Measurements from ENCODE around the gene ZNF605.

ZNF605 gene

DNA sequence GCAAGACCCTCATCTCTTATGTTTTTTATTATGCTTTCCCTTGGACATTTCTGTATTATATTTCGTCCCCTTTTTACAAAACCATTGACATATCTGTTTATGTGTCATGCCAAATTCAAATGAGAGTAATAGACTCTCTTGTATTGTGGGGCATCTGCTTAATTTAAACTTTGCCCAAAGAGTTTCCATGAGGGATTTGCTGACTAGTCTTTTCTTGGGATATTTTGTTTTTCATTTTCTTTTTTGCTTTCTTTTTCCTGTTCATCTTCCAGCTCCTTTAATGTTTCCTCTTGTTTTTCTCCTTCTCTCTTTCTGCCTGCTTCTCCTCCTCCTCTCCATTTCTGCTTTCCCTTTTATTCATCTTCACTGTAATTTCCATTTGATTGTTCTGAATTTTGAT, 16.3 kb upstream of the ZNF605 start:
- TF ChIP-seq SIN3A (IDR thresholded peaks at IDR 0.05; ENCODE audit: borderline replicate concordance, insufficient read depth, low read length) (no peak), POLR2AphosphoS5 (IDR thresholded peaks at IDR 0.05; ENCODE audit: low read depth, low read length) (no peak), FOXP2 (optimal IDR thresholded peaks at IDR 0.05; ENCODE audit: borderline replicate concordance, extremely low read depth, extremely low read length, insufficient read depth) (no peak), TAF1 (IDR thresholded peaks at IDR 0.05; ENCODE audit: borderline replicate concordance, insufficient read depth, low read length) (no peak)
- TF ChIP-seq, protein P1, sequence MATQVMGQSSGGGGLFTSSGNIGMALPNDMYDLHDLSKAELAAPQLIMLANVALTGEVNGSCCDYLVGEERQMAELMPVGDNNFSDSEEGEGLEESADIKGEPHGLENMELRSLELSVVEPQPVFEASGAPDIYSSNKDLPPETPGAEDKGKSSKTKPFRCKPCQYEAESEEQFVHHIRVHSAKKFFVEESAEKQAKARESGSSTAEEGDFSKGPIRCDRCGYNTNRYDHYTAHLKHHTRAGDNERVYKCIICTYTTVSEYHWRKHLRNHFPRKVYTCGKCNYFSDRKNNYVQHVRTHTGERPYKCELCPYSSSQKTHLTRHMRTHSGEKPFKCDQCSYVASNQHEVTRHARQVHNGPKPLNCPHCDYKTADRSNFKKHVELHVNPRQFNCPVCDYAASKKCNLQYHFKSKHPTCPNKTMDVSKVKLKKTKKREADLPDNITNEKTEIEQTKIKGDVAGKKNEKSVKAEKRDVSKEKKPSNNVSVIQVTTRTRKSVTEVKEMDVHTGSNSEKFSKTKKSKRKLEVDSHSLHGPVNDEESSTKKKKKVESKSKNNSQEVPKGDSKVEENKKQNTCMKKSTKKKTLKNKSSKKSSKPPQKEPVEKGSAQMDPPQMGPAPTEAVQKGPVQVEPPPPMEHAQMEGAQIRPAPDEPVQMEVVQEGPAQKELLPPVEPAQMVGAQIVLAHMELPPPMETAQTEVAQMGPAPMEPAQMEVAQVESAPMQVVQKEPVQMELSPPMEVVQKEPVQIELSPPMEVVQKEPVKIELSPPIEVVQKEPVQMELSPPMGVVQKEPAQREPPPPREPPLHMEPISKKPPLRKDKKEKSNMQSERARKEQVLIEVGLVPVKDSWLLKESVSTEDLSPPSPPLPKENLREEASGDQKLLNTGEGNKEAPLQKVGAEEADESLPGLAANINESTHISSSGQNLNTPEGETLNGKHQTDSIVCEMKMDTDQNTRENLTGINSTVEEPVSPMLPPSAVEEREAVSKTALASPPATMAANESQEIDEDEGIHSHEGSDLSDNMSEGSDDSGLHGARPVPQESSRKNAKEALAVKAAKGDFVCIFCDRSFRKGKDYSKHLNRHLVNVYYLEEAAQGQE (IDR thresholded peaks at IDR 0.05; ENCODE audit: insufficient read depth in 1 of 2, low read depth in 2 of 2, low read length in 2 of 2), result no peak

GRCh38 chr12:132967736-132968135, 11.6 kb upstream of the ZNF605 start:
- TF ChIP-seq TAF1 (IDR thresholded peaks at IDR 0.05; ENCODE audit: borderline replicate concordance, insufficient read depth, low read length) (no peak), FOXP2 (optimal IDR thresholded peaks at IDR 0.05; ENCODE audit: borderline replicate concordance, extremely low read depth, extremely low read length, insufficient read depth) (no peak), SIN3A (IDR thresholded peaks at IDR 0.05; ENCODE audit: borderline replicate concordance, insufficient read depth, low read length) (no peak), POLR2AphosphoS5 (IDR thresholded peaks at IDR 0.05; ENCODE audit: low read depth, low read length) (no peak)
- TF ChIP-seq, protein P1 (IDR thresholded peaks at IDR 0.05; ENCODE audit: insufficient read depth in 1 of 2, low read depth in 2 of 2, low read length in 2 of 2), result no peak

DNA sequence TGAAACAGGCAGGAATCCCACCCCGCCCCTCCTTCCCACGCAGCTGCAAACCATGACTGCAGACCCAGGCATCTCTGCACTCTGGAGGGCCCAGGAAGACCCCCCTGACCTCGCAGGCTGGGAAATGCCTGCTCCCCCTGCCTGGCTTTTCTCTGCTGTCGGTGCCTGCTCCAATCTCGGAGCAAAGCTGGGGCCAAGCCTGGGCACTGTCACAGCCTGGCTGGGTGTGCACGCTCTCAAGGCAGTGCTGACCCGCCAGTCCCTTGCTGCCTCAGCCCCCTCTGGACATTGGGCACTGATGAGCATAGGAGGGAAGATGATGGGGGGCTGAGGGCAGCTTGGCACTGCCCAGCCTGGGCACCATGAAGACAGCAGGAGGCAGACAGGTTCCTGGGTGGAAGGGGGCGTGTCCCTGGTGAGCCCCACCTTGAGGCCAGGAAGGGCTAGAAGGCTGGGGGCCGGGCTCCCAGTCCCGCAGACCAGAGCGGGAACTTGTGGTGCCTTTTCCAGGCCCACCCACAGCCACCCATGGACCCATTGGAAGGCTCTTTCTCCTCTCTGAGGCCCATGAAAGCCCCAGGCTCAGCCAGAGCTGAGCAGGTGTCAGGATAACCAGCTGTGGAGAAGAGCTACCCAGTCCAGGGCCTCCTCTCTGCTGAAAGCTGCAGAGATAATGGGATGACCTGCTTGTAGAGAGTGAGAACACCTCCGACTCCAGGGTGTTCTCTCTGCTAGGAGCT, 10.7 kb upstream of the ZNF605 start:
- TF ChIP-seq, protein P1 (IDR thresholded peaks at IDR 0.05; ENCODE audit: insufficient read depth in 1 of 2, low read depth in 2 of 2, low read length in 2 of 2), result no peak
- TF ChIP-seq POLR2AphosphoS5 (IDR thresholded peaks at IDR 0.05; ENCODE audit: low read depth, low read length), result no peak
- TF ChIP-seq FOXP2 (optimal IDR thresholded peaks at IDR 0.05; ENCODE audit: borderline replicate concordance, extremely low read depth, extremely low read length, insufficient read depth), result no peak
- no peak for TF ChIP-seq TAF1 (IDR thresholded peaks at IDR 0.05; ENCODE audit: borderline replicate concordance, insufficient read depth, low read length)
- TF ChIP-seq SIN3A (IDR thresholded peaks at IDR 0.05; ENCODE audit: borderline replicate concordance, insufficient read depth, low read length), result no peak

GRCh38 chr12:132965796-132966195, 9.7 kb upstream of the ZNF605 start:
- TF ChIP-seq POLR2AphosphoS5 (IDR thresholded peaks at IDR 0.05; ENCODE audit: low read depth, low read length) (no peak), SIN3A (IDR thresholded peaks at IDR 0.05; ENCODE audit: borderline replicate concordance, insufficient read depth, low read length) (no peak), FOXP2 (optimal IDR thresholded peaks at IDR 0.05; ENCODE audit: borderline replicate concordance, extremely low read depth, extremely low read length, insufficient read depth) (no peak), TAF1 (IDR thresholded peaks at IDR 0.05; ENCODE audit: borderline replicate concordance, insufficient read depth, low read length) (no peak)
- TF ChIP-seq, protein P1 (IDR thresholded peaks at IDR 0.05; ENCODE audit: insufficient read depth in 1 of 2, low read depth in 2 of 2, low read length in 2 of 2), result no peak

All from PFSK-1 (cell line).